ENCODE data around the gene APPBP2. TPM values are rescaled to one million over a fixed set of nuclear protein-coding genes. Genes with fewer than 3 reads are reported as not detected.
"Not testable (repeated sequence)": the region's sequence is repeated elsewhere in the genome, so short reads cannot be mapped to it uniquely, and the experiment has no call there.

The APPBP2 gene, protein sequence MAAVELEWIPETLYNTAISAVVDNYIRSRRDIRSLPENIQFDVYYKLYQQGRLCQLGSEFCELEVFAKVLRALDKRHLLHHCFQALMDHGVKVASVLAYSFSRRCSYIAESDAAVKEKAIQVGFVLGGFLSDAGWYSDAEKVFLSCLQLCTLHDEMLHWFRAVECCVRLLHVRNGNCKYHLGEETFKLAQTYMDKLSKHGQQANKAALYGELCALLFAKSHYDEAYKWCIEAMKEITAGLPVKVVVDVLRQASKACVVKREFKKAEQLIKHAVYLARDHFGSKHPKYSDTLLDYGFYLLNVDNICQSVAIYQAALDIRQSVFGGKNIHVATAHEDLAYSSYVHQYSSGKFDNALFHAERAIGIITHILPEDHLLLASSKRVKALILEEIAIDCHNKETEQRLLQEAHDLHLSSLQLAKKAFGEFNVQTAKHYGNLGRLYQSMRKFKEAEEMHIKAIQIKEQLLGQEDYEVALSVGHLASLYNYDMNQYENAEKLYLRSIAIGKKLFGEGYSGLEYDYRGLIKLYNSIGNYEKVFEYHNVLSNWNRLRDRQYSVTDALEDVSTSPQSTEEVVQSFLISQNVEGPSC
- 10 to 100 TPM; 25.9 to 31.8 TPM for total RNA-seq

- no peaks in the 10 kb centered on the region for H3K27me3 Mint-ChIP-seq
- CTCF ChIA-PET: interaction anchor here (0.9 to 1.8 kb wide), 2 partner anchors 44 to 76 kb away, joined by 3 to 5 read pairs; no protein-coding TSS in a partner anchor
- peaks cover 32% of the 10 kb centered on the region for H3K4me1 Mint-ChIP-seq
- peak within 1 kb of the TSS; percentile 94 for H3K27ac Mint-ChIP-seq
- H3K9me3 Mint-ChIP-seq (ENCODE audit: low read depth): no peaks in the 10 kb centered on the region
- ATAC-seq: peak; percentile 85
- H3K4me3 Mint-ChIP-seq: peak within 1 kb of the TSS; percentile 94
- peaks cover 12% of the 10 kb centered on the region for H3K36me3 Mint-ChIP-seq
- DNase-seq: peak; percentile 81
These were observed at the start of gene APPBP2 for GRCh38 chr17:60525685-60526514. TSS of gene APPBP2 (minus strand) at chr17:60526242. CDS start at chr17:60525931, 311 bp downstream.

DNA sequence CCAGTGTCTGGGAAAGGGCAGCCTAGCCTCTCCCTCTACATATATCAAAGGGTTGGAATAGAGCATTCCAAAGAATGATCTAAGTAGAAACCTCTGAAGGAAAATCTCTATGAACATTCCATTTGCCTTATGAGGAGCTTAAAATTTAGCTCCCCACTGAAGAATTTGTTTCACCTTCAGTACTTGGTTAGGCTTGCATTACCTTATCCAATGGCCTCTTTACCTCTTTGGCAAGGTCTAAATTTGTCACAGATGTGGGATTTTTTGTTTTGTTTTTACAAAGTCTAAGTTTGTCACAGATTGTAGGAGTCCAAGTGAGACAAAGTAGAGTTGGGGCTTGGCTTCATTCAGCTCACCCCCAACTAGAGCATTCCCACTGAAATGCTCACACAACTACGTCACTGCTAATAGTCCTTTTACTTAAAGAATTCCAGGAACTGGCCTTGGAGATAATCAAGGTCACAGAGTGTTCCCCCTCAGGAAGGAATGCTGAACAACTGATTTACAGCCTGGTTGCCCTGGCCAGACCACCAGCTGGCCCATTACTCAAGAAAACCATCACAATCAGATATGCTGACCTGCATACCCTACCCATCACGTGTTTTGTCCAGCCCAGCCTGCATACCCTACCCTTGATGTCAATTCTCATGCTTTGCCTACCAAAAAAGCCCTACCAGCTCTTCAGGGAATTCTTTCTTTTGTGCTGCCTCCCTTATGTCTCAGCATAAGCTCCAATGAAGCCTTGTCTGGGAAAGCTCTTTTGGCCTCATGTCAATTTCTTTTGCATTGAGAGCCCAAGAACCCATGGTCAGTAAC lies 47.4 kb upstream of the APPBP2 start:
- ATAC-seq: no peak
- H3K36me3 Mint-ChIP-seq: no peaks in the 10 kb centered on the region
- no peak overlapping the region for H3K27ac Mint-ChIP-seq
- H3K4me3 Mint-ChIP-seq: no peak overlapping the region
- H3K4me1 Mint-ChIP-seq: peaks cover 16% of the 10 kb centered on the region
- H3K27me3 Mint-ChIP-seq: peaks cover 28% of the 10 kb centered on the region
- H3K9me3 Mint-ChIP-seq (ENCODE audit: low read depth): no peaks in the 10 kb centered on the region
- DNase-seq: no peak
- CTCF ChIA-PET: interaction anchor here (0.9 to 2.0 kb wide), 4 partner anchors 16 to 152 kb away, joined by 3 to 5 read pairs (median 4); partner anchors contain the start of gene PPM1D

GRCh38 chr17:60565233-60565632 lies 39.2 kb upstream of the APPBP2 start:
- no peak overlapping the region for H3K4me3 Mint-ChIP-seq
- no peak overlapping the region for H3K27ac Mint-ChIP-seq
- CTCF ChIA-PET: no interaction called here
- peaks cover 5% of the 10 kb centered on the region for H3K27me3 Mint-ChIP-seq
- DNase-seq (no peak), ATAC-seq (no peak)
- no peaks in the 10 kb centered on the region for H3K9me3 Mint-ChIP-seq (ENCODE audit: low read depth)
- no peaks in the 10 kb centered on the region for H3K36me3 Mint-ChIP-seq
- peaks cover 3% of the 10 kb centered on the region for H3K4me1 Mint-ChIP-seq

GRCh38 chr17:60563743-60564142 lies 37.7 kb upstream of the APPBP2 start:
- no peak overlapping the region for H3K27ac Mint-ChIP-seq
- peaks cover 5% of the 10 kb centered on the region for H3K27me3 Mint-ChIP-seq
- no peak for DNase-seq
- ATAC-seq: no peak
- CTCF ChIA-PET: no interaction called here
- H3K4me1 Mint-ChIP-seq: no peaks in the 10 kb centered on the region
- H3K4me3 Mint-ChIP-seq: no peak overlapping the region
- peaks cover under 1% of the 10 kb centered on the region for H3K36me3 Mint-ChIP-seq
- no peaks in the 10 kb centered on the region for H3K9me3 Mint-ChIP-seq (ENCODE audit: low read depth)

- H3K4me3 Mint-ChIP-seq: no peak overlapping the region
- no peak overlapping the region for H3K27ac Mint-ChIP-seq
- H3K9me3 Mint-ChIP-seq (ENCODE audit: low read depth): peaks cover 5% of the 10 kb centered on the region
- H3K36me3 Mint-ChIP-seq: peaks cover 7% of the 10 kb centered on the region
- peaks cover 5% of the 10 kb centered on the region for H3K27me3 Mint-ChIP-seq
- DNase-seq (no peak), ATAC-seq (no peak)
- H3K4me1 Mint-ChIP-seq: no peaks in the 10 kb centered on the region
- CTCF ChIA-PET: interaction anchor here (0.9 kb wide), 1 partner anchor 14 kb away, joined by 3 read pairs; no protein-coding TSS in a partner anchor
These were observed 36.4 kb upstream of the APPBP2 start for GRCh38 chr17:60562421-60562820.

GRCh38 chr17:60560860-60561257 lies 34.8 kb upstream of the APPBP2 start:
- Mint-ChIP-seq H3K9me3 (ENCODE audit: low read depth) (peaks cover 12% of the 10 kb centered on the region), H3K36me3 (peaks cover 13% of the 10 kb centered on the region)

DNA sequence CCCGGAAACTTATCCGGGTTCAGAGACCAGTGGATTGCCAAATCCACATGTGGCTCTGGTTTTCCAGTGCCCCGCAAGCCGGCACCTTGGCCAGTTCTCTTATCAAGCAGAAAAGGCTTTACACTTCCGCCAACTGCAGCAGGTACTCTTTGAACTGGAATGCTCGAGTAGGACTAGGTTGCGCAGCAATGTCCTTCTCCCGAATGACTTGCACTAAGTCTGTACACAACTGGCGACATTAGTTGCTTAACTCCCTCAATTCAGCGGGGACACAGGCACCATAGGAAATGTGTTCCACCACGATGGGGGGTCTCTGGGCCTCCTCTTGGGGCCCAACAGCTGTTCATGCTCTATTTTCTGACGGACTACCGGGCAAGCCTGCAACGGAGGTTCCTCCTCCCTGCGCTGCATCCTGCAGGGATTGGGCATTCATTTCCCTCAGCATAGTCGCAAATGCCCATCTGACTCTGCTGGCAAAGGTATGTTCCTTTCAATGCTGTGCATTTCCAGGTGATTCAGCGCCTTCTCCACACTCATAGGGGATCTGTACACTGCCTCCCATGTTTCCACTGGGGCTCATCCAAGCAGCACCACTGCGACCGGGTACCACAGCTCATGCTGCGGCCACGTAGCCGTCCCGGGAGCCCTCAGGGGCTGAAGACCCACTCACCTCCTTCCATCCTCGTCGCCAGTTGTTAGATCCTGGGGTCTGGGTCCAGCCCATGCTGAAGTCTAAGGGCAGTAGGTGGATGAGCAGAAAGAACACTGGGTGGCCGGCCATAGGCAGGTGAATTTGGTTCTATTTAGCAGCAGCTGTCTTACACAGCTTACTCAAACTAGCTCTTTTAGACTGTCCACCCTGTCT lies 34.2 kb upstream of the APPBP2 start:
- DNase-seq (no peak), ATAC-seq (no peak)
- Mint-ChIP-seq H3K4me3 (no peak overlapping the region), H3K9me3 (ENCODE audit: low read depth) (peaks cover 12% of the 10 kb centered on the region), H3K27me3 (peaks cover 5% of the 10 kb centered on the region), H3K4me1 (no peaks in the 10 kb centered on the region), H3K27ac (no peak overlapping the region), H3K36me3 (peaks cover 13% of the 10 kb centered on the region)
- CTCF ChIA-PET: no interaction called here

More at GRCh38 chr17:60560860-60561257, 34.8 kb upstream of the APPBP2 start:
- no peak overlapping the region for H3K27ac Mint-ChIP-seq
- H3K4me3 Mint-ChIP-seq: no peak overlapping the region
- ATAC-seq (no peak), DNase-seq (no peak)
- H3K4me1 Mint-ChIP-seq: no peaks in the 10 kb centered on the region
- peaks cover 5% of the 10 kb centered on the region for H3K27me3 Mint-ChIP-seq
- CTCF ChIA-PET: no interaction called here

- CTCF ChIA-PET: interaction anchor here (0.6 kb wide), 1 partner anchor 38 kb away, joined by 3 read pairs; no protein-coding TSS in a partner anchor
- Mint-ChIP-seq H3K36me3 (peaks cover 13% of the 10 kb centered on the region), H3K9me3 (ENCODE audit: low read depth) (peaks cover 12% of the 10 kb centered on the region), H3K4me3 (no peak overlapping the region), H3K4me1 (no peaks in the 10 kb centered on the region), H3K27me3 (peaks cover 5% of the 10 kb centered on the region), H3K27ac (no peak overlapping the region)
- no peak for DNase-seq
- no peak for ATAC-seq
These were observed 33.6 kb upstream of the APPBP2 start for GRCh38 chr17:60559659-60559994.

DNA sequence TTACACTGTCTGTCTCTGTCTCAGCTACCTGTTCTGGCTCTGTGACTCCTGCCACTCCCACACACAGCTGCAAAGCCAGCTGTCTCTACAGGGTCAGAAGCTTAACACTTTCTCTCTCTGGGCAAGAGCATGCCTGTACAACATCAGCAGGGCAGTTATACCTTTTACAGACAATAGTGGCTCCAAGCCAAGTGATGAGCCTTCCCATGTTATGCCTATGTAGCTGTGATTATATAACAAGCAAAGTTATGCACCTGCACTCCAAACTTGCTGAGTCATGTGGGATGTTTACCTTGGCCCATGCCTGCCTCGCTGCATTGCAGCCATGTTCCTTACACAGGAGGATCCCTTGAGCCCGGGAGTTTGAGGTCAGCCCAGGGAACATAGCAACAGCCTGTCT lies 31.8 kb upstream of the APPBP2 start:
- CTCF ChIA-PET: interaction anchor here (0.7 to 1.5 kb wide), 3 partner anchors 12 to 33 kb away, joined by 3 to 6 read pairs (median 3); no protein-coding TSS in a partner anchor
- Mint-ChIP-seq H3K27me3 (no peaks in the 10 kb centered on the region), H3K27ac (no peak overlapping the region), H3K4me1 (no peaks in the 10 kb centered on the region), H3K9me3 (ENCODE audit: low read depth) (peaks cover 12% of the 10 kb centered on the region), H3K36me3 (peaks cover 13% of the 10 kb centered on the region), H3K4me3 (no peak overlapping the region)
- ATAC-seq (no peak), DNase-seq (no peak)

DNA sequence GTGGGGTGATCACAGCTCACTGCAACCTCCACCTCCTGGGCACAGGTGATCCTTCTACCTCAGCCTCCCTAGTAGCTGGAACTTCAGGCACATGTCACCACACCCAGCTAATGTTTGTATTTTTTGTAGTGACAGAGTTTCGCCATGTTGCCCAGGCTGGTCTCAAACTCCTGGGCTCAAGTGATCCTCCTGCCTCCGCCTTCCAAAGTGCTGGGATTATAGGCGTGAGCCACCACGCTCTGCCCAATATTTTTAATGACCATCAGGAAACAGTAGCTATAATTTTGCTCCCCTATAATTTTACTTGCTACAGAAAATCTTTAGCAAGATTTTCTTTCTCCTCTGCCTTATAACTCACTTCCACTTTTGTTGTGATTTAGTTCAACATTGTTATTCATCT lies 29.7 kb upstream of the APPBP2 start:
- no peak for DNase-seq
- CTCF ChIA-PET: interaction anchor here (0.8 to 1.2 kb wide), 2 partner anchors 14 to 118 kb away, joined by 3 to 5 read pairs; no protein-coding TSS in a partner anchor
- H3K9me3 Mint-ChIP-seq (ENCODE audit: low read depth): peaks cover 12% of the 10 kb centered on the region
- no peak overlapping the region for H3K4me3 Mint-ChIP-seq
- no peaks in the 10 kb centered on the region for H3K27me3 Mint-ChIP-seq
- no peak overlapping the region for H3K27ac Mint-ChIP-seq
- ATAC-seq: no peak
- peaks cover 13% of the 10 kb centered on the region for H3K36me3 Mint-ChIP-seq
- H3K4me1 Mint-ChIP-seq: no peaks in the 10 kb centered on the region

- Mint-ChIP-seq H3K36me3 (peaks cover 13% of the 10 kb centered on the region), H3K4me1 (no peaks in the 10 kb centered on the region), H3K9me3 (ENCODE audit: low read depth) (peaks cover 12% of the 10 kb centered on the region), H3K27ac (no peak overlapping the region), H3K4me3 (no peak overlapping the region), H3K27me3 (no peaks in the 10 kb centered on the region)
- CTCF ChIA-PET: no interaction called here
- DNase-seq: no peak
- ATAC-seq: no peak
These were observed 28.3 kb upstream of the APPBP2 start for GRCh38 chr17:60554377-60554788.

GRCh38 chr17:60552255-60552654 lies 26.2 kb upstream of the APPBP2 start:
- H3K27me3 Mint-ChIP-seq; H3K4me3 Mint-ChIP-seq; H3K36me3 Mint-ChIP-seq; CTCF ChIA-PET; ATAC-seq; H3K9me3 Mint-ChIP-seq (ENCODE audit: low read depth); DNase-seq; H3K4me1 Mint-ChIP-seq; H3K27ac Mint-ChIP-seq: not testable (repeated sequence)

Measured in activated CD8-positive, alpha-beta memory T cell treated with anti-CD3 and anti-CD28 coated beads, Interleukin-2, amount 10 ng/mL, durations not matched to agents 7 days and 5 days (primary cell).